Lower leg skin (tissue), 4 donors: ENCODE measurements around the gene EIF3D. TPM values are rescaled to one million over a fixed set of nuclear protein-coding genes. Genes with fewer than 3 reads are reported as not detected.
A peak's percentile ranks its signal among the peaks of the same experiment; 100 is the strongest.
"Not testable (repeated sequence)": the region's sequence is repeated elsewhere in the genome, so short reads cannot be mapped to it uniquely, and the experiment has no call there.

ENCODE experiments used
- DNase-seq, 2 donors: peaks; one replicate each; pipeline ENCODE4 v3.0.0-alpha.2; 2019; ENCODE audit warnings: low spot score in 2 of 2
- H3K4me3 ChIP-seq: fragments of 200-600 bp; sonication (generic); 2 replicates; pipeline ENCODE4 v1.5.1; 2017; ENCODE audit warnings: mild to moderate bottlenecking, low read depth; ENCODE audit not compliant: poor library complexity, severe bottlenecking
- CTCF ChIP-seq, 3 donors: fragments of 450-650 bp; IDR thresholded peaks; one replicate each; pipeline ENCODE4 v1.5.1; 2016; ENCODE audit warnings: antibody characterized with exemption in 3 of 3, mild to moderate bottlenecking in 3 of 3, moderate library complexity in 2 of 3
- POLR2A ChIP-seq, 2 donors: fragments of 450-650 bp; IDR thresholded peaks; one replicate each; pipeline ENCODE4 v1.6.1; 2016 to 2017; ENCODE audit warnings: antibody characterized with exemption in 2 of 2, mild to moderate bottlenecking in 1 of 2, moderate library complexity in 1 of 2
- WGBS, 2 donors: methylation state at CpG; one replicate each; pipeline ENCODE4 v1.1.5; 2018; 5-methylcytosine and 5-hydroxymethylcytosine counted together
- intact Hi-C: fragments of 100-400 bp; cut with DNase I; formaldehyde crosslinking; loops from one replicate; pipeline ENCODE4 v1.15.0; 2023; ENCODE audit warnings: low total_unique reads
- total RNA-seq, 4 donors: library from RNA; depleted of rRNA; stranded (reverse); fragments of >200 nt; gene quantifications; one replicate each; pipeline ENCODE4 v1.1.0, GENCODE V29; 2016

Gene EIF3D
- total RNA-seq, 4 donors from 2014 or later: 305 to 489 (median 386) TPM

- no peak for DNase-seq
- TF ChIP-seq POLR2A (IDR thresholded peaks at IDR 0.05): no peak
- no peak for TF ChIP-seq CTCF (IDR thresholded peaks at IDR 0.05)
- no peak overlapping the region for H3K4me3 ChIP-seq
- WGBS, 2 donors: 75 to 78% methylated on average over 12 of the region's 12 CpGs
- intact Hi-C loops: loop anchor here (10.0 kb wide), 1 partner anchor 234 kb away; the partner anchor contains the start of gene IFT27
These were observed 12.1 kb upstream of the EIF3D start for GRCh38 chr22:36540867-36541642.

DNA sequence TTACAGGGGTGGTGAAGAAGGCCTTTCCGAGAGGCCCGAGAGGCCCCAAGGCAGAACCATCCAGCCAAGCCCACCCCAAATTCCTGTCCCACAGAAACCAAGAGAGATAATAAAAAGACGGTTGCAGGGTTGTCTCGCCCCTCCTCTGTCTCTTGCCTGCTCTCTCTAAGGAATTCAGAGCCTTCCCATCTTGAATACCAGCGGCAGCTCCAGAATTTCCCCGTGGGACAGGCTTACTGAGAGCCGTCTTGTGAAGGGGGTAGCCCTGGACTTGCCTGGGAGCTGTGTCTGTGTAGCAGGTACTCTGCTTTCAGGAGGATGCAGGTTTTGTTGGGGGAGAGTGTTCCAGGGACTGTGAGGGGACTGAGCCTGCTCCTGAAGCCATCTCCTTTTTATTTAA, 9.6 kb upstream of the EIF3D start:
- WGBS, 2 donors: 50 to 56% methylated on average over 7 of the region's 7 CpGs
- intact Hi-C loops: no loop called here
- DNase-seq: no peak
- no peak overlapping the region for H3K4me3 ChIP-seq
- TF ChIP-seq POLR2A (IDR thresholded peaks at IDR 0.05) (no peak), CTCF (IDR thresholded peaks at IDR 0.05) (no peak)

GRCh38 chr22:36536717-36537116, 7.8 kb upstream of the EIF3D start:
- intact Hi-C loops: no loop called here
- TF ChIP-seq CTCF (IDR thresholded peaks at IDR 0.05) (no peak), POLR2A (IDR thresholded peaks at IDR 0.05) (no peak)
- 50 to 58% methylated on average over 6 to 7 of the region's 7 CpGs for WGBS, 2 donors
- DNase-seq: no peak
- no peak overlapping the region for H3K4me3 ChIP-seq

DNA sequence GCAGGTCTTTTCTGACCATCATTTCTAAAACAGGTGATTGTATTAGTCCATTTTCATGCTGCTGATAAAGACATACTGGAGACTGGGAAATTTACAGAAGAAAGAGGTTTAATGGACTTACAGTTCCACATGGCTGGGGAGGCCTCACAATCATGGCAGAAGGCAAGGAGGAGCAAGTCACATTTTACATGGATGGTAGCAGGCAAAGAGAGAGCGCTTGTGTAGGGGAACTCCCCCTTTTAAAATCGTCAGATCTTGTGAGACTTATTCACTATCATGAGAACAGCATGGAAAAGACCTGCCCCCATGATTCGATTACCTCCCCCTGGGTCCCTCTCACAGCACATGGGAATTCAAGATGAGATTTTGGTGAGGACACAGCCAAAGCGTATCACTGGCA, 4.4 kb upstream of the EIF3D start:
- H3K4me3 ChIP-seq, intact Hi-C loops, DNase-seq: not testable (repeated sequence)
- WGBS, 2 donors: 87 to 91% methylated on average over 4 of the region's 4 CpGs

DNA sequence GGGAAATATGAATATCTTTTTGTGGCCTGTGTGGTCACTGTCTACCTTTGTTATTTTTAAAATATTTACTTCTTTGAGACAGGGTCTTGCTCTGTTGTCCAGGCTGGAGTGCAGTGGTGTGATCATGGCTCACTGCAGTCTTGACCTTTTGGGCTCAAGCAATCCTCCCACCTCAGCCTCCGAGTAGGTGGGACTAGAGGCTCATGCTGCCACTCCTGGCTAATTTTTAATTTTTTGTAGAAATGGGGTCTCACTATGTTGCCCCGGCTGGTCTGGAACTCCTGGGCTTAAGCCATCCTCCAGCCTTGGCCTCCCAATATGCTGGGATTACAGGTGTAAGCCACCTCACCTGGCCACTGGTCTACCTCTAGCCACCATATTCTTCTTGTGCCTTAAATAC, 3.5 kb upstream of the EIF3D start:
- DNase-seq: no peak
- H3K4me3 ChIP-seq: no peak overlapping the region
- no peak for TF ChIP-seq POLR2A (IDR thresholded peaks at IDR 0.05)
- TF ChIP-seq CTCF (IDR thresholded peaks at IDR 0.05): no peak
- WGBS, 2 donors: 90 to 100% methylated on average over 2 of the region's 2 CpGs
- intact Hi-C loops: no loop called here

DNA sequence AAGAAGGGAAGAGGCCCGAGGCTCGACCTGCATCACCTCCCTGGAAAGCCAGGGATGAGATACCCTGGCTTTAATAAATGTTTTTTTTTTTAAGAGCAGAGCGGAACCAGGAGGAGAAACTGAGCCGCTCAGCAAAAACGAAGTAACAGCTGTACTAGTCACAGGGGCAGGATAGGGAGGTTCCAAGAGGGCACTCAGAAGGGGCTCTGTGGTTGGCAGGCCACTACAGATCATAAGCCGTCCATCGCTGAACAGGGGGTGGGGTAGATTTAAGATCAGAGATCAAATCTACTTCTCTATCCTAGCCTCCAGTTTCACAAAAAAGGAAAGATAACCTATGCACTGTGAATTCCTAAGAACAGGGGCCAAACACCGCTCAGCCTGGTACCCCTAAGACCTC, 625 bp downstream of the EIF3D start:
- H3K4me3 ChIP-seq: peak overlapping the region; percentile 93
- intact Hi-C loops: no loop called here
- no peak for TF ChIP-seq CTCF (IDR thresholded peaks at IDR 0.05)
- TF ChIP-seq POLR2A (IDR thresholded peaks at IDR 0.05): no peak
- WGBS, 2 donors: 1 to 2% methylated on average over 8 of the region's 8 CpGs
- no peak for DNase-seq
